PFSK-1 (cell line): ENCODE data around the gene DAPK1.

ENCODE experiments used
- FOXP2 ChIP-seq: optimal IDR thresholded peaks from 2 replicates; pipeline ENCODE3; 2011; ENCODE audit warnings: borderline replicate concordance, control low read depth, inconsistent platforms; ENCODE audit not compliant: insufficient read depth; ENCODE audit errors: extremely low read length, extremely low read depth
- POLR2AphosphoS5 ChIP-seq: IDR thresholded peaks from 2 replicates; pipeline ENCODE4 v1.6.1; 2012; ENCODE audit warnings: low read depth, mild to moderate bottlenecking, control low read depth, low read length, moderate library complexity
- REST ChIP-seq, 2 experiments: IDR thresholded peaks; 2 replicates each; pipeline versions ENCODE4 v1.6.1 to v1.8.0; 2011 to 2012; ENCODE audit warnings: low read depth in 2 of 2, low read length in 2 of 2, control low read depth in 1 of 2, inconsistent platforms in 1 of 2, mild to moderate bottlenecking in 1 of 2, moderate library complexity in 1 of 2; ENCODE audit not compliant: insufficient read depth in 1 of 2
- SIN3A ChIP-seq: IDR thresholded peaks from 2 replicates; pipeline ENCODE4 v1.6.1; 2012; ENCODE audit warnings: mild to moderate bottlenecking, low read length, moderate library complexity, borderline replicate concordance; ENCODE audit not compliant: insufficient read depth
- TAF1 ChIP-seq: IDR thresholded peaks from 2 replicates; pipeline ENCODE4 v1.6.1; 2012; ENCODE audit warnings: low read length, control low read depth, borderline replicate concordance; ENCODE audit not compliant: insufficient read depth

GRCh38 chr9:87682085-87682484 is 184.4 kb downstream of the DAPK1 start:
- TF ChIP-seq REST (IDR thresholded peaks at IDR 0.05; ENCODE audit: insufficient read depth in 1 of 2, low read depth in 2 of 2, low read length in 2 of 2) (no peak), POLR2AphosphoS5 (no peak), SIN3A (no peak), FOXP2 (no peak), TAF1 (no peak)
